ENCODE measurements around the gene ZNF385C. TPM values are rescaled to one million over a fixed set of nuclear protein-coding genes. Genes with fewer than 3 reads are reported as not detected.

ZNF385C gene
- total and polyA plus RNA-seq, 2 of the 13 experiments (the other 11 are each of a cell fraction or from before 2014, with no cell fraction given) = 2.3 to 6.1 TPM

GRCh38 chr17:42097691-42098631, at the start of gene ZNF385C (continued):
- TF ChIP-seq MYC (CRISPR knock-in tag; IDR thresholded peaks at IDR 0.05; ENCODE audit: borderline replicate concordance) (0 out of 2 replicates have a peak, but pooled peaks have one; percentile 18), ZNF556 (CRISPR knock-in tag; IDR thresholded peaks at IDR 0.05; ENCODE audit: borderline replicate concordance) (no peak), ZNF777 (CRISPR knock-in tag; IDR thresholded peaks at IDR 0.05) (peak; percentile 56), HDAC2 (CRISPR knock-in tag; IDR thresholded peaks at IDR 0.05) (no peak), DMAP1 (CRISPR knock-in tag; IDR thresholded peaks at IDR 0.05) (no peak), WIZ (CRISPR knock-in tag; IDR thresholded peaks at IDR 0.05) (no peak), ZNF350 (CRISPR knock-in tag; IDR thresholded peaks at IDR 0.05; ENCODE audit: borderline replicate concordance, low read depth) (0 out of 2 replicates have a peak, but pooled peaks have one; percentile 20), HDAC1 (CRISPR knock-in tag; IDR thresholded peaks at IDR 0.05) (no peak), NFATC3 (CRISPR knock-in tag; IDR thresholded peaks at IDR 0.05) (no peak), ZNF547 (CRISPR knock-in tag; IDR thresholded peaks at IDR 0.05) (0 out of 2 replicates have a peak, but pooled peaks have one; percentile 27), EP300 (IDR thresholded peaks at IDR 0.05; ENCODE audit: low read depth in 2 of 2, low read length in 2 of 2) (no peak), EP300 (CRISPR knock-in tag; IDR thresholded peaks at IDR 0.05; ENCODE audit: borderline replicate concordance) (no peak), ETV5 (CRISPR knock-in tag; IDR thresholded peaks at IDR 0.05; ENCODE audit: borderline replicate concordance) (no peak), ZNF143 (CRISPR knock-in tag; IDR thresholded peaks at IDR 0.05) (no peak)
- TF ChIP-seq, protein P1, sequence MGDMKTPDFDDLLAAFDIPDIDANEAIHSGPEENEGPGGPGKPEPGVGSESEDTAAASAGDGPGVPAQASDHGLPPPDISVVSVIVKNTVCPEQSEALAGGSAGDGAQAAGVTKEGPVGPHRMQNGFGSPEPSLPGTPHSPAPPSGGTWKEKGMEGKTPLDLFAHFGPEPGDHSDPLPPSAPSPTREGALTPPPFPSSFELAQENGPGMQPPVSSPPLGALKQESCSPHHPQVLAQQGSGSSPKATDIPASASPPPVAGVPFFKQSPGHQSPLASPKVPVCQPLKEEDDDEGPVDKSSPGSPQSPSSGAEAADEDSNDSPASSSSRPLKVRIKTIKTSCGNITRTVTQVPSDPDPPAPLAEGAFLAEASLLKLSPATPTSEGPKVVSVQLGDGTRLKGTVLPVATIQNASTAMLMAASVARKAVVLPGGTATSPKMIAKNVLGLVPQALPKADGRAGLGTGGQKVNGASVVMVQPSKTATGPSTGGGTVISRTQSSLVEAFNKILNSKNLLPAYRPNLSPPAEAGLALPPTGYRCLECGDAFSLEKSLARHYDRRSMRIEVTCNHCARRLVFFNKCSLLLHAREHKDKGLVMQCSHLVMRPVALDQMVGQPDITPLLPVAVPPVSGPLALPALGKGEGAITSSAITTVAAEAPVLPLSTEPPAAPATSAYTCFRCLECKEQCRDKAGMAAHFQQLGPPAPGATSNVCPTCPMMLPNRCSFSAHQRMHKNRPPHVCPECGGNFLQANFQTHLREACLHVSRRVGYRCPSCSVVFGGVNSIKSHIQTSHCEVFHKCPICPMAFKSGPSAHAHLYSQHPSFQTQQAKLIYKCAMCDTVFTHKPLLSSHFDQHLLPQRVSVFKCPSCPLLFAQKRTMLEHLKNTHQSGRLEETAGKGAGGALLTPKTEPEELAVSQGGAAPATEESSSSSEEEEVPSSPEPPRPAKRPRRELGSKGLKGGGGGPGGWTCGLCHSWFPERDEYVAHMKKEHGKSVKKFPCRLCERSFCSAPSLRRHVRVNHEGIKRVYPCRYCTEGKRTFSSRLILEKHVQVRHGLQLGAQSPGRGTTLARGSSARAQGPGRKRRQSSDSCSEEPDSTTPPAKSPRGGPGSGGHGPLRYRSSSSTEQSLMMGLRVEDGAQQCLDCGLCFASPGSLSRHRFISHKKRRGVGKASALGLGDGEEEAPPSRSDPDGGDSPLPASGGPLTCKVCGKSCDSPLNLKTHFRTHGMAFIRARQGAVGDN (CRISPR knock-in tag; IDR thresholded peaks at IDR 0.05) = peak; percentile 66
- TF ChIP-seq, protein P2, sequence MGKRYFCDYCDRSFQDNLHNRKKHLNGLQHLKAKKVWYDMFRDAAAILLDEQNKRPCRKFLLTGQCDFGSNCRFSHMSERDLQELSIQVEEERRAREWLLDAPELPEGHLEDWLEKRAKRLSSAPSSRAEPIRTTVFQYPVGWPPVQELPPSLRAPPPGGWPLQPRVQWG (CRISPR knock-in tag; IDR thresholded peaks at IDR 0.05; ENCODE audit: borderline replicate concordance, low read depth) = no peak
